ENCODE measurements around the gene NCOA1.

GRCh38 chr2:24543252-24543651 is 52.2 kb downstream of the NCOA1 start:
- TF ChIP-seq ZNF274 (IDR thresholded peaks at IDR 0.05; ENCODE audit: low read depth, low read length) (no peak), YY1 (IDR thresholded peaks at IDR 0.05; ENCODE audit: insufficient read depth, insufficient read length) (no peak)

All from NT2/D1 (cell line).